ENCODE measurements around the gene RMDN2.
"Not testable (repeated sequence)": the region's sequence is repeated elsewhere in the genome, so short reads cannot be mapped to it uniquely, and the experiment has no call there.

RMDN2 gene

DNA sequence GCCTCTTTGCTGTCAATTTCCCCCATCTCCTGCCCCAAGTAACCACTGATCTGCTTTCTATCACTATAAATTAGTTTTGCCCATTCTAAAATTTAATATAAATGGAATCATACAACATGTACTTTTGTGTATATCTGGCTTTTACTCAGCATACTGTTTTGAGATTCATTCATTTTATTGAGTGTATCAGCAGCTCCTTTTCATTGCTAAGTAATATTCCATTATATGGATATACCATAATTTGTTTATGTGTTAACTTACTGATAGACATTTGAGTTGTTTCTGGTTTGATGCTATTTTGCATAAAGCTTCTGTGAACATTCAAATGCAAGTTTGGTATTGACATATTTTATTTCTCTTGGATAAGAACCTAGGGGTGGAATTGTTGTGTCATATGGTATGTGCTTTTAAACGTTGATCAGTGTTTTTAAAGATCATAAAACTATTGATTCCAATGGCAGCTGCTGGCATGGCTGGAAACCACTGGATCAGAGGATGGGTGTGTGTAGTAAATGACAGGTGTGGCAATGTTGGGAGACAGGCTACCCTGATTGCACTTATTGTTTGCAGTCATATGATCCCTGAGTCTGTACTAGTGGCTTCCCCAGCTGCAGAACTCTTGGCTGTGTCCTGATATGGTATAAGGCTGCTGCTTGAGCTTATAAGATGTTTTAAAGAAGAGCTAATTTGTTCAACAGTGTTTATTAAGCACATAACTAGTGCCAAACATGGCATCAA lies 75.6 kb downstream of the RMDN2 start:
- no peak for DNase-seq

DNA sequence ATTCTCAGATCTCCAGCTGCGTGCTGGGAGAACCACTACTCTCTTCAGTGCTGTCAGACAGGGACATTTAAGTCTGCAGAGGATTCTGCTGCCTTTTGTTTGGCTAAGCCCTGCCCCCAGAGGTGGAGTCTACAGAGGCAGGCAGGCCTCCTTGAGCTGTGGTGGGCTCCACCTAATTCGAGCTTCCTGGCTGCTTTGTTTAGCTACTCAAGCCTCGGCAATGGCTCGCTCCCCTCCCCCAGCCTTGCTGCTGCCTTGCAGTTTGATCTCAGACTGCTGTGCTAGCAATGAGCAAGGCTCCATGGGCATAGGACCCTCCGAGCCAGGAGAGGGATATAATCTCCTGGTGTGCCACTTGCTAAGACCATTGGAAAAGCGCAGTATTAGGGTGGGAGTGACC lies 85.1 kb downstream of the RMDN2 start:
- DNase-seq = not testable (repeated sequence)

DNA sequence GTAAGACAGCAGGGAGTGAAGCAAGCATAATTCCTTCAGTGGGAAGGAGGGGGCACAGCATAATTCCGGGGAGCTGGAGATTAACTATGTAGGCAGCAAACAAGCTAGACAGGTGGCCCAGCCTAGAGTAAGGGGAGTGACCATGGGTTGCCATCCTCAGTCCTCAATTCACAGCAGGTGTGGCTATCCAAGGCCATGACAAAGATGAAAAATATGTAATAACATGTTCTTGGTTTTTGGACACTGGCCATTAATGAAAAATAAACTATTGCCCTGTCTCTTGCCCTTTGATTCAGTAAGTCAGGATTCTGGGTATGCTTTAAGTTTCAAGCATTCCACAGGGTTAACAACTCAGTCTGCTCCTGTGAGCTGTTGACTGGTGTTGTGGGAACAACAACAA lies 85.9 kb downstream of the RMDN2 start:
- no peak for DNase-seq

DNA sequence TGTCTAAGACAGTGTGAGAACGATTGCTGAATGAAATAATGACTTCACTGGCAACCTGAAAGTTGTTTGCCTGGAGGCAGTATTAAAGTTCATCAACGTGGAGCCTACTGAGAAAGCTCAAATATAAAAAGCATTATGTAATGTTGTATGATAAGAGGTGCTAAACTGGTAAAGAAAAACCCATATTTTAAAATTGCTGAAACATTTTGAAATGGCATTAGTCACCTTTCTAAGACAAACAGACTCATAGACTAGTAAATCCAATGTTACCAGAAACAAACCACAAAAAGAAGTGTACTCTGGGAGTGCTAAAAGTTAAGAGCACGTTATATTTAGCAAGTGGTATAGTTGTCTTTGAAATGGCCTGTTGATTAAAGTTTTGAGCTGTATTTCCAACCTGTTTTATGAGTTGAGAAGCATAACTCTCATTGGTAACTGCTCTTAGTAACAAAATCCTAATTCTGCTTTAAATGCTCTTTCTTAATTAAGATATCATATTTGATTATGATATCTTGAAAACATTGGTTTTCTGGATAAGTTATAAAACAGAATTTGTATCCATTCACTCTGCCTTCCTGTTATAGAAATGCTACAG lies 88.2 kb downstream of the RMDN2 start:
- DNase-seq = no peak

DNA sequence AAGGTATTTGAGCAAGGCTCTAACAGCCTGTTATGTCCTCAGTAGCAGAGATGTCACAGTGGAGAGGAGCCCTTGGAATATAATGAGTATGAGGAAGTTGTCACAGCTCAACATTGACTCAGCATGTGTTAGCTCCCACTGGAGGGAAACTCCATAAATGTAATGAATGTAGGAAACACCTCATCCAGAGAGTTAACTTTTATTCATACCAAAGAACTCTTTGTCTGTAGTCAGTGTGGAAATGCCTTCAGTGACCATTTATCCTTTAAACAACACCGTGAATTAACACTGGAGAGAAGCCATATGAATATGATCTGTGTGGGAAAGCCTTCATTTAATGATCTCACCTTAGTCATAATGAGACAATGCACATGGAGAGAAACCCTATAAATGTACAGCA lies 91.1 kb downstream of the RMDN2 start:
- DNase-seq = no peak

DNA sequence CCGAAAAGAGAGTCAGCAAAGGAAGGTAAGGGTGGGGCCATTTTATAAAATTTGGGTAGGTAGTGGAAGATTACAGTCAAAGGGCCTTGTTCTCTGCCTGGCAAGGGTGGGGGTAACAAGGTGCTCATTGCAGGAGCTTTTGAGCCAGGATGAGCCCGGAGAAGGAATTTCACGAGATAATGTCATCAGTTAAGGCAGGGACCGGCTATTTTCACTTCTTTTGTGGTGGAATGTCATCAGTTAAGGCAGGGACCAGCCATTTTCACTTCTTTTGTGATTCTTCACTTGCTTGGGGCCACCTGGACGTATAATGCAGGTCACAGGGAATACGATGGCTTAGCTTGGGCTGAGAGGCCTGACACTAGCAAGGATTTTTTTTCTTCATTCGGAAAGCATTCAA lies 92.7 kb downstream of the RMDN2 start:
- no peak for DNase-seq

DNA sequence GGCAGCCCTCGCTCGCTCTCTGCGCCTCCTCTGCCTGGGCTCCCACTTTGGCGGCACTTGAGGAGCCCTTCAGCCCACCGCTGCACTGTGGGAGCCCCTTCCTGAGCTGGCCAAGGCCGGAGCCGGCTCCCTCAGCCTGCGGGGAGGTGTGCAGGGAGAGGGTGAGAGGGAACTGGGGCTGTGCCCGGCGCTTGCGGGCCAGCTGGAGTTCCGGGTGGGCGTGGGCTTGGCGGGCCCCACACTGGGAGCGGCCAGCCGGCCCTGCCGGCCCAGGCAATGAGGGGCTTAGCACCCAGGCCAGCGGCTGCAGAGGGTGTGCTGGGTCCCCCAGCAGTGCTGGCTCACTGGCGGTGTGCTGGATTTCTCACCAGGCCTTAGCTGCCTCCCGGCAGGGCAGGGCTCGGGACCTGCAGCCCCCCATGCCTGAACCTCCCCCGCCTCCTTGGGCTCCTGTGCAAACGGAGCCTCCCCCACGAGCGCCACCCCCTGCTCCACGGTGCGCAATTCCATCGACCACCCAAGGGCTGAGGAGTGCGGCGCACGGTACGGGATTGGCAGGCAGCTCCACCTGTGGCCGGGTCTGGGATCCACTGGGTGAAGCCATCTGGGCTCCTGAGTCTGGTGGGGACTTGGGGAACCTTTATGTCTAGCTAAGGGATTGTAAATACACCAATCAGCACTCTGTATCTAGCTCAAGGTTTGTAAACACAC lies 95.4 kb downstream of the RMDN2 start:
- not testable (repeated sequence) for DNase-seq

DNA sequence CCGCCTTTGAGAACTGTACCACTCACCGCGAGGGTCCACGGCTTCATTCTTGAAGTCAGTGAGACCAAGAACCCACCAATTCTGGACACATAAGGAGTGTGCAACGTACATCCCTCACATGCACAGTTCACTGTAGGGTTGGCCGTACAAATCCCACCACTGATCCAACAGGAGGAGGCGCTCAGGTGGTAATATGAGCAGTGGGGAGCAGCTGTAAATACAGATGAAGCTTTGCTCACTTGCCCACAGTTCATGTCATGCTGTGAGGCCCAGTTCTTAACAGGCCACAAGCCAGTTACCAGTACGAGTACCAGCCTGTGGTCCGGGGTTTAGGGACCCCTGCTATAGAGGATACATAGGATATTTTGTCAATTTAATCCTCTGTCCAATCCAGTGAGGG lies 96.5 kb downstream of the RMDN2 start:
- DNase-seq = no peak

DNA sequence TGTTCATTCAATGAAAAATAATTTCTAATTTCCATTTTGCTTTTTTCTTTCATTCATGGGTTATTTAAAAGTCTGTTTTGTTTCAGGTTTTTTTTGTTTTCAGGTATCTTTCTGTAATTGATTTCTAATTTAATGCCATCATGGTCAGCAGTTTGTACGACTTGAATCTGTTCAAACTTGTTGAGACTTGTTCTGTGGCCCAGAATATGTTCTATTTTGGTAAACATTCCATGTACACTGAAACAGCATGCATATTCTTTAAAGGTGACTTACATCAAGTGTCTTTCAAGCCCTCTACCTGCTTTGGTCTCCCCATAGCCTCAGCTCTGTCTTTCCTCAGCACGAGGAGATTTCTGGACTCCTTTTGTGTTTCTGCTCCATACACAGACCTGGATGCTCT lies 101.8 kb downstream of the RMDN2 start:
- DNase-seq = no peak

DNA sequence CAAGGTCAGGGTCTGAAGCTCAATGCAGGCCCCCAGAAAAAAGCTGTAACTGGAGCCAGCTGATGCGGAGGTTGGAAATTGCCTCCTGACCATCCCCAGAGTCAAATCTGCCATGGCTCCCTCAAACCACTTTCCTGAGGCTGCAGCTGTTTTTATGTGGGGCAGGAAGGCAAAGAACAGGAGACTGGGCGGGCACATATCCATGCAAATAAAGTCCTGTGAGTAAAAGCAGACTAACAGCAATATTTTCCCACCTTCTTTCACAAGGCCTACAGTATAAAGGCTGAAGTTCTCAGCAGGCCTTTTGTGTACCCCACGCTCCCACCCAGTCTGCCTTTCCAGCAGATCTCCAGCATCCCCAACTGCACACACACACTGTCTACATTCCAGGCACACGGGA lies 103.7 kb downstream of the RMDN2 start:
- no peak for DNase-seq

DNA sequence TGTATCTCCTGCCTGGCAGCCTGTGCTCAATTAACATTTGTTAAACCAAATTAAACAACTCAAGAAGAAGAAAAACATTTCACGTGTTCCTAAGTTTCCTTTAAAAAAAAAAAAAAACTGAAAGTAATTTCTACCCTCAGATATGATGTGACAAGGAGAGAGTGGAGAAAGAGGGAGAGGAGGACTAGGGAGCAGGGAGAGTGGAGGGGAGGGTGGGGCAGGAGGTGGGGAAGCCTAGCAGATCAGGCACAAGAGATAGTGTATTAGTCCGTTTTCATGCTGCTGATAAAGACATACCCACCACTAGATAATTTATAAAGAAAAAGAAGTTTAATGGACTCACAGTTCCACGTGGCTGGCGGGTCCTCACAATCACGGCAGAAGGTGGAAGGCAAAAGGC lies 104.4 kb downstream of the RMDN2 start:
- no peak for DNase-seq

DNA sequence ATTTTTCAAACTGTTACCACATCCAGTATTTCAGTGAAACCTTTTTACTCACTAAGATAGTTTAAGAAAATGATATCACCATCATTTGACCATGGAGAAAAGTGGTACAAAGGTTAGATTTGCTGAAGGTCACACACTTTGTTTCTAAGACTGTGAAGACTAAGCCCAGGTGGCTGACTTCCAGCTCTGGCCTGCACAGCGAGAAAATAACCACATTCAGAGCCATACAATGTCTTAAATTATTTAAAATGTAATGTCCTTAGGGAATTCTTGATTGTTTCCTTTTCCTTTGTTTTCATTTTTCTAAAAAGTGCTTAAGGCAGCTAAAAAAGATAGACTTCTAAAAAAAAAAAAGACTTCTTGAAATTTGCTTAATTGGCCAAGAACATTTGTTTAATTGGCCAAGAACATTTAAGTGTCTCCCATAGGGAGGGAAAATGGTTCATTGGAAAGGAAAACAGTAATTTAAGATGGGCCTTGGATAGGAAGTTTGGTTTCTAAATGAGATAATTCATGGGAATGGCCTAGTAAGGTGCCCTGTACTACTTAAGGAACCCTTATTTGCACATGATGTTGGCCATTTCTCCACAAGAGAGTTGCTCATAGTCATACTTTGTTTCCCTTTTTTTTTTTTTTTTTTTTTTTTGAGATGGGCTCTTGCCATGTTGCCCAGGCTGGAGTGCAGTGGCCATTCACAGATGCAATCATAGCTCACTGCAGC lies 105.7 kb downstream of the RMDN2 start:
- no peak for DNase-seq

DNA sequence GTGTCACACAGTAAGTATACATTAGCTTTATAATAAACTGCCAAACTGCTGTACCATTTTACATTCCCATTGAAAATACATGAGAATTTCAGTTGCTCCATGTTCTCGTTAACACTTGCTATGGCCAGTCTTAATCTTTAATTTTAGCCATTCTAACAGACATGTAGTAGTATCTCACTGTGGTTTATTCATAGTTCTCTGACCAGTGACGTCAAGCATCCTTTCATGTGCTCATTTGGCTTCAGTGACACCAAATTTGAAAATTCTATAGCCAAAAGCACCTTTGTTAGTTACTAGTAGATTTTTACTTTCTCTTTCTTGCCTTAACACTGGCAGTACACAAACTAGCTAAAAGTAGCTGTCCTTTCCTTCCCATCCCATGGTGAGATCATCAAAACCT lies 107.9 kb downstream of the RMDN2 start:
- DNase-seq = no peak

DNA sequence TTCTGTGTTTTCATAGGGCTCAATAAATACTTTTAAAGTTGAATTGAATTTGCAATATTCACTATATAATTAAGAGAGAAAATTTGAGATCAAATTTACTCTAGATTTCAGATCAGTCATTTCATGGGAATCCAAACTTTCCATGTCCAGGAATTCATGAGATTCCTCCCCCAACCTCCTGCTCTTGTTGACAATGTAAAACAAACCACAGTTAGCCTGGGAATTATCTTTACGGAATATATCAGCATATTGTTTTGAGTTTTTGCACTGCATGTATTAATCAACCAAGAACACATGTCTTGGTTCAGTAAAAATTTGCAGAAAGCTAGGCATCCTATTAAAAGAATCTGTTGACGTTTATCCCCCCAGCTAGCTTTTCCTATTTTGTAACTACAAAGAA lies 108.6 kb downstream of the RMDN2 start:
- DNase-seq = no peak

DNA sequence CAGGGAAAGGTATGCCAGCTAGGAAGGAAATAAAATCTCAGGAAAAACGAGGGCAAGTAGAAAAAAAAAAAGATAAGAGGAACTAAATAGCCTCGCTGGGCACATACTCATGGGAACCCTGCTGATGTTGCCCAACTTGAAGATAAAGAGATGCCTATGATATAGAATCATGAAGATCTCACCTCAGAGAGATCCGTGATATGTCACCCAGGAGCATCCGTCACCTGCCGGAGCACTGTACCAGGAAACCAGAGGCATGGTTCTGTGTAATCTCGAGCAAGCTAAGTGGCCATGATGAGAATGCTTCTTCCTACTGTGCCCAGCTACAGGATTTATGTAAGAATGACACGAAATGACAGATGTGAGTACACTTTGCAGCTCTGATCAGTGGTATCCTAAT lies 110.9 kb downstream of the RMDN2 start:
- no peak for DNase-seq

DNA sequence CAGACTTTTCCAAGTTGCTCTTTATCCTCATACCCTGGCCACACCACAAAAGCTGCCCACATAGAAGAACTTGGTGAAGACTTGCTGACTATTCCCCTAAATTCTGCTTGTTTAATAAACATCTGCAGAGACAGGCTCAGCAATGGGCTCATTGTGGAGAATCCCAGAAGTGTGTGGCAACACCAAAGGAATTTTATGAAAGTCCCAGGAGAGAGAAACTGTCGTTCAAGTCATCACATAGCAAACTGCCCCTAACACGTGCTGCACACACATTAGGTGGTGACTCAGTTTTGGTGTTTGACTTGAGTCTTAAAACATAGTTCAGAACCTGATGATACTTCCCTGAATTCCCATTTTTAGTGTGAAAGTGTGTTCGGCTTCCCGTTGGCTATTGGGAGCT lies 112.2 kb downstream of the RMDN2 start:
- no peak for DNase-seq

DNA sequence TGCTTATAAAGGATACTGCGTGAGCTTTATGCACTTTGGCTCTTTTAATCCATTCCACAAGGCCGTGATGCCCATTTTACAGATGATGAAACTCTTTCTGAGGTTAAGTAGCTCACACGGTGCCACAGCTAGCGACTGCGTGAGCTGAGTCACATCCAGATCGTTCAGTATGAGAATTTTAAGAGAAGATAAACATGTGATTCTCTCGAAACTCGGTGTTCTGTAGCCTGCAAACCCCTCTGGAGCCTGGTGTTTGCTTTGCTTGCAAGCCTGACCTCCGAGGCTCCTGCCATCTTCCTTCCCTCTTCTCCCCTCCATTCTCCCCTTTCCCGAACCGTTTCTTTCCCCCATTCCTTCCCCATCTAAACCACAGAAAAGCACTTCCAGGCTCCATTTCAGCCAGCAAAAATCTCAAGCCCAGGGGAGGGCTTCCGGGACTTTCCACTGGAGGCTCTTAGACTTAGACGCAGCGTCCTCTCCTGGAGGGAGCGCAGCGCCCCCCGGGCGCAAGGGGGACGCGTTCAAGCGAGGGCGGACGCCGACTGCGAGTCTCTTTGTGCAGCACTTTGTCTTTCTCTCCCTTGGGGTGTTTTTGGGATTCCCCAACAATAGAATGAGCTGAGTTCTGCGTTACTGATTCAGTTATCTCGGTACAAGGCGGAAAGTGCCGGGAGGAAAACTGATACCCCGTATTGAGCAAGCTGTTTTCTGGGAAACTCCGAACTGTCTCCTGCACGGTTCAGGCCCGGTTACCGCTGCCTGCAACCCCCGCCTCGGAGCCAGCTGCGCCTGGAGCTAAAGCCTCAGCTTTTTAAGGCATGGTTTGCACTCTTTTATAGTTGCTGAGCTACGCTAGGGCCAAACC lies 112.9 kb downstream of the RMDN2 start:
- DNase-seq = no peak

DNA sequence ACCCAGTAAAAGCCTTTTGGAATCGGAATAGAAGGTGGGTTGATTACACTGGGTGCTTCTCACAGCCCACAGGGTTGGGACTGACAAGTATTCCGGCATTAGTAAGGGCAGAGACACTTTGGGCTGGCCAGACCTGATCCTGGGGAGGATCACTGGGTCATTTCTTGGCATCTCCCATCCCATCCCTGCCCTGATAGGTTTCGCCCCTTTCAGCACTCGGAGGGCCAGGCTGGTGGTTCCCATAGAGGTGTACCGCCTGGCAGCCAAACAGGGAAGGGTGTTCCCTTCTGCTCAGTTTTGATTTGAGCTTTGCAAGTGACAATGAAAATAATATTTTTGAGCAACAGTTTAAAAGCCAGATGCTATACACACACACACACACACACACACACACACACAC lies 113.6 kb downstream of the RMDN2 start:
- DNase-seq = no peak

DNA sequence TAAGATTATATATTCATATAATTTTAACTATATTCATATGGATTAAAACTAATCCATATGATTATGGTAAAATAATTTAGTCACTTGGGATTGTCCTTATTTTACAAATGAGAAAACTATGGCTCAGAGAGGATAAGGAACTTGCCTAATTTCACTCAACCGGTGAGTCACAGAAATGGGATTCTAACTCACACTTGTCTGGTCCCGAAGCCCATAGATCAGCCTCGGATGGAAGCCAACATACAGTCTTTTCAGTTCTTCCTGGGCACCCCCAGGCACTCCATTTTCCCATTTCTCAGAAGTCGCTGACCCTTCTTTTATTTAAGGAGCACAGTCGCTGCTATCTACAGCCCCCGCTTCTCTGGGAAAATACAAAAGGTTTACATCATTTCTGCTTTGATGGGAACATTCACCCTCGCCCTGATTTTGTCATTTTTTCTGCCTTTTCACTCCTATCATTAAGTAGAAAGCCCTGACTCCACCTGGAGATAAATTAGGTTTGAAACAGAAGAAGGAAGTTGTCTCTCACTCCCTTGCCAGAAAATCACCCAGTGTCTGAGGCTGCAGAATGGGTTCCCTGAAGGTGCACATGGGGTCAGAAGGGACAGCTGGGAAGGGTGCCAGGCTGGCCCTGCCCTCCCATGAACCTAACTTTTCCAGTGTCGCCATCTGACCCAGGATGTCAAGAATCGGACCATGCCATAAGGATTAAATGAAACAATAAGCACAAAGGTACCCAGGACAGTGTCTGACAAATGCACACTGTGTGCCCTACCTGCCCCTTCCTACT lies 114.2 kb downstream of the RMDN2 start:
- DNase-seq = no peak

DNA sequence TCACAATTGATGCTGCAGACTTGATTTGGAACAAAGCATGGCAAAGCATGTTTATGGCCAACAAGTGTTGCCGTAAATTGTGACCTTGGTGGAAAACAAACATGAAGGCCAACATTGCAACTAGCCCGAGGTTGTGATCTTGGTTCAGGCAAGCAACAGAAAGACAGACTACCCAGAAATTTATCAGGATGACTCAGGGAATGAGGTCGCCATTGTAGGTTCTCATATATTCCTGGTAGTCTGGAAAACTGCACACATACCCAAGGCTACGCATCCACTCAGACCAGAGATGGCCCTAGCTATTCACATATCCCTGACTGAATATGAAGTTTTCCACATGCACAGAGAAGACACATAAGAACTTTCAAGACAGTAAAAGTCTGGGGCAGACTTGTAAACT lies 120.7 kb downstream of the RMDN2 start:
- no peak for DNase-seq

DNA sequence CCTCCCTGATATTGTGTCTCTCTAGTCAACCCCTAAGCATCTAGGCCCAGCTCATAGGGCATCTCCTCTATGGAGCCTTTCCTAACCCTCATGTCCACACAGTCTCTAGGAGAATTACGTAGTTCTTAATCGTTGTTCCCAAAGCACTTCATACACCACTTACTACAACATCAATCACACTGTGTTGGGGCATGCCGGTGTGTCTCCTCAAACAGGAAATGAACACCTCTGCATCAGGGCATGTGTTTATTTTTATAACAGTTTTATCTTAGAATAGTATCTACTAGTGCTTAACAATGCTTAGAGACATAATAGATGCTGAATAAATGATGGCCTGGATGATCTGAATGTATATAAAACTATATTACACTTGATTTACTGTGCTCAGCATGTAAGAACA lies 131.1 kb downstream of the RMDN2 start:
- DNase-seq = no peak
